DMS153 treated with DMSO at 0.1 percent for 48 hours (cell line): ENCODE results near the gene CLGN.
"Not testable (repeated sequence)": the region's sequence is repeated elsewhere in the genome, so short reads cannot be mapped to it uniquely, and the experiment has no call there.

Source experiments
- DNase-seq: peaks from one replicate; lab custom pipeline; 2025; ENCODE audit not compliant: unreplicated experiment; lab: John Stamatoyannopoulos, UW

Gene CLGN, protein sequence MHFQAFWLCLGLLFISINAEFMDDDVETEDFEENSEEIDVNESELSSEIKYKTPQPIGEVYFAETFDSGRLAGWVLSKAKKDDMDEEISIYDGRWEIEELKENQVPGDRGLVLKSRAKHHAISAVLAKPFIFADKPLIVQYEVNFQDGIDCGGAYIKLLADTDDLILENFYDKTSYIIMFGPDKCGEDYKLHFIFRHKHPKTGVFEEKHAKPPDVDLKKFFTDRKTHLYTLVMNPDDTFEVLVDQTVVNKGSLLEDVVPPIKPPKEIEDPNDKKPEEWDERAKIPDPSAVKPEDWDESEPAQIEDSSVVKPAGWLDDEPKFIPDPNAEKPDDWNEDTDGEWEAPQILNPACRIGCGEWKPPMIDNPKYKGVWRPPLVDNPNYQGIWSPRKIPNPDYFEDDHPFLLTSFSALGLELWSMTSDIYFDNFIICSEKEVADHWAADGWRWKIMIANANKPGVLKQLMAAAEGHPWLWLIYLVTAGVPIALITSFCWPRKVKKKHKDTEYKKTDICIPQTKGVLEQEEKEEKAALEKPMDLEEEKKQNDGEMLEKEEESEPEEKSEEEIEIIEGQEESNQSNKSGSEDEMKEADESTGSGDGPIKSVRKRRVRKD

DNA sequence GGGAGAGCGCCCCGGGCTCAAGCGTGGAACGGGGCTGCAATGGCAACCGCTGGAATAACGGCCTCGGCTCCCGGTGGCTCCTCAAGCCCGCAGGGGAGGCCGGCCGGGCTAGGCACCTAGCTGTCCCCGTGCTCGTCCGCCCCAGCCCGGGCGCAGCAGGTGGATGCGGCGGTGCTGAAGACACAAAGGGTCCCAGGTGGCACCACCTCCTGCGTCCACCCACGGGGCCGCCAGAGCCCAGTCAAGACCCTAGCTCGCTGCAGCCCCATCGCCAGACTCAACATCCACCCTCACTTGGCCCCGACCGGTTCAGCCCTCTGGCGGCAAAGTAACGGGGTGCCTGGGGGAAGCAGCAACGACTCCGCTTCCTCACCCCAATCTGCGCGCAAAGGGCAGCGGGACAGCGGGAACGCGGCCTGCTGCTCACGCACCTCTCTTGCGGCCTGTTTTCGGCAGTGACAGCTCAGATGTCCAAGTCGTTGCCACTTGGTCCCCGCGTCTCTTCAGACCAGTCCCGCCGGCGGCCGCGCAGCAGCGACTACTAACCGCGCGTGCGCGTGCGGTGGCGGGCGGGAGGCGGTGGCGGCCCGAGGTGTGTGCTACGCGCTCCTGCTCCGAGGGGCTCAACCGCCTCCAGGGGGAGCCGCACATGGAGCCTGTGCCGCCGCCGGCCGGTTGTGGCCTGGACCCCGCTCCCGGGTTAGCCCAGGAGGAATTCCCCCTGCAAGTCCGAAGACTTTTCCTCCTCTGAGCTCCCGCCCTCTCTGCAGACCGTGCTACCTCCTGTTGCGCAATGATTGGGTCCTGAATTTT is at the start of gene CLGN:
Gene CLGN, minus strand, starts transcription at position 543 of the 813 bp plus-strand sequence. CDS start 14,570 bp downstream, outside the sequence.
- DNase-seq, result peak; percentile 63

DNA sequence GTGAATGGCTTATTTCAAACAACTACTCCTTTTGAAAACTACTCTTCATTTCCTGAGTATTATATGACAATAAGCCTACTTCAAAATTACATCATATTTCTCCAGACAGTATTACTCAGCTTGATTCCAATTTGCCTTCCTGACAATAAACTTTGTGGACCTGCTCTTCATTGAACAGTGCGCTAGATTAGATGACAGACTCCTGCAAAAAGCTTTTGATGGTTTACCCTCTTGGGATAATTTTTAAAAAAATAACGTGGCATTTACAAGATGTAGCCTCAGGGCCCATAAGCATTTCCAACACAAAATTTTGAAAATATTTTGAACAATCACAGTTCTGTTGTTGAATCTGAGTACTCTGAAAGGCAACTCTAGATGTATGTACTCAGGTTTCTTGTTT is 44.7 kb upstream of the CLGN start:
- DNase-seq, result no peak

DNA sequence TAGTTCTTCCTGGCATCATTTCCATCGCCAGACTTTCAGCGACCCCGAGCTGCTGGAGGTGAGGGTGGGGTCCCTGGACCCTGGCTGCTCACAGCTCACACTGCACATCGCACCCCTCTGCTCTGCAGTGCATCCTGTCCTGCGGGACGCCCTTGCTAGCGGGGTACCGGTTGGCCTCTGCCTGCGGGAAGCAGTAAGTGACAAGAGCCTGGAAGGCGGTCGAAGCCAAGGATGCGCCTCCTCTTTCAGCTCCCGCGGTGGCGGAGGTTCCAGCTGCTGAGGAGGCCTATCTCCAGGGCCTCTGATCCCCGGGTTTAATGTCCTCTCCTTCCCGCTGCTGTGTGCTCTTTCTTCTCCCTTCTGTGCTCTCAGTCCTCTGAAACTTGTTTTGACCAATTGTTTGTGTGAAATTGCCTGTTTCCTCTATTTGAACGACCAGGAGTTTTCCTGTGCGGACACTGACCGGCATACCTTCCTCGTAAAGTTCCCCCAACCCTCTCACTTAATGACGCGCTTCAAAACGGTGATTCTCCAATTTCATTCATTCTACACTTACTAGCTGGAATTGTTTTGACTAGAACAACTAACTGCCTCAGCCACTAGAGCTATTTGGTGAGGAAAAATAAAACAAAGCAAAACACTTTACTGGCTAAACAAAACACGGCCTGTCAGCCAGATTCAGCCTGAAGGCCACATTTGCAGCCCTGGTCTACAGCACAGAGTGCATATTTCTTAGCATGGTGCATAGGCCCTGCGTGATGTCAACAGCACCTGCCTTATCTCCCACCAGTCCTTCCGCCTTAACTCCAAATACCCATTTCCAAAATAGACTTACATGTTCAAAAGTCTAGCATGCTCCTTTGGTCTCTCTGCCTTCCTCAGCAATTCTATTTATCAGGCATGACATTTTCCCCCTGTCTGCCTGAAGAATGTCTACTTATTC is 42.6 kb upstream of the CLGN start:
- DNase-seq, result no peak

DNA sequence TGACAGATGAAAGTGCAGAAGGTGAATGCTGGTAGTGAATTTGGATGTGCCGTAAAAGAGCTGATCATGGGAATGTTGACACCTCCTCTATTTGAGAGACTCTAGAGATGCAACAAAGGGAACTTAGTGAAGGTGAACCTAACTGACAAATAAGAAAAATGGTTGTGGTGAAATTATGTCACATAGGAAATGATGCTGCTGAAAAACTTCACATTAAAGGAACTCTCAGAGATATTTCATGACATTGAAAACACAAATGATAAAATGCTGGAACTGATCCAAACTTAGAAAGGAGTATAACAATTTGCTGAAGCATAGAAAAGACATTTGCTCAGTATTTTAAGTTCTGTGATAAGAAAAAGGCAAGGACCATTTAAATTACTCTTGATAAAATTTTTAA is 38.7 kb upstream of the CLGN start:
- no peak for DNase-seq

DNA sequence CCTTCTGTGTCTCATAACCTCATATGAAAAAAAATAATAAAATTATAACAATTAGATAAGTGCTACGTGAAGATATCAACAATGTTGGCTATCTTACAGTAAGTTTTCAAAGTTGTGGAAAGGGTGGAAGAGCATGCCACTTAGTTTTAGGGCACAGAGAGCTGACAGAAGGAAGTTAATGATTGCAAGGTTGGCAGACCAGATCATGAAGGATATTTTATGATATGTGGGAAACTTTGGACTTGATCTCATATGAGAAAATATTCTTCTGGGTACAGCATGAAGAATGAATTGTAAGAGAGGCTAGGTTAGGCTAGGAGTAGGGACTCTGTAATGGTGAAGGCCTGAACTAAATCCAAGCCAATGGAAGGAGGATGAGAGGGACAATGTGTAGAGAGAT is 36.2 kb upstream of the CLGN start:
- DNase-seq, result no peak

DNA sequence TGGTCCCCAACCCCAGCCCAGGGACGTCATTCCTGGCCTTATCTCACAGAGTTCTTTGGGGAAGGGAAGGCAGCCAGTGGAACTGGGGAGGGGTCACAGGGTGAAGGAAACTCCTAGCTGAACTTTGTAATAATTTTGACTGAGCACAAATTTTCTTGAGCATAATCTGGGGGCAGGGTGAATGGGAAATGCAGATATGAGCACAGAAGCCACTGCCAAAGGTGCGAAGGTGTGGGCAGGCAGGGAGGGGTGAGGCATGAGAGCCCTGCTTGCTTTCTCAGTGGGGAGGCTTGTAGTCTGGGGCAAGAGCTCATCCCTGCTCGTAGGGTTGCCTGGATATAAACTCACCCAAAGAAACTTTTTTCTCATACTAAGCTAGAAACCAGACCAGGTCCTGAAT is 35.7 kb upstream of the CLGN start:
- DNase-seq, result no peak

DNA sequence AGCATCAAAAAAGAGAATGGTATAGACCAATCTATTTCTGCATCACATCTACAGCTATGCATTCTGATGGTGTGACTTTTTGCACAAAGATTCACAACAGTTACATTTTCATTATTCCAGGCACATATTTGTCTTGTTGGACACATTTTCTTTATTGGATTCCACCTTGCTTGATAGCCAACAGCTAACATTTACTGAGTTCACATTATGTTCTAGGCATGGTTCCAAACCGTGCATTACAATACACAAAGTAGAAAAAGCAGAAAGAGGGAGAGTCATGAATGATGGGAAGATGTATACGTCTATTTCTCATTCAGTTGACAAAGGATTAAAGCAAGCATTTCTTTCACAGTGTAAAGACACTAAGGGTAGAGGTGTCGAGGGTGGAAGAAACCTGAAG is 22.9 kb upstream of the CLGN start:
- DNase-seq, result no peak

DNA sequence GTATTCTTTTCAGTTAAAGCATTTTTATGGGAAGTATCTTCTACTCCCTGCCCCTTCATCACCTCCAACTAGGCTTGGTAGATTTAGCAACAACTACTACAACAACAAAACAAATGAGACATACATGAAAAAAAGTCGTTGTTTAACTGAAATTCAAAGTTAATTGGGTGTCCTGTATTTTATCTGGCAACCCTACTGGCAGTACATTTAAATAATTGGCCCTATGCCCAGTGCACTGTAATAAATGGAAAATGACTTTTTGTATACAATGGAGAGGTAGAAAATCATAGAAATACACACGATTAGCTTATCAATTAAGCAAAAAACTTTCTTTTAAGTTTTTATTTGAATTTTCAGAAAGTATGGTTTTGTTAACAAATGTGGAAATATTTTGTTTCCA is 21.4 kb upstream of the CLGN start:
- DNase-seq, result peak; percentile 11

DNA sequence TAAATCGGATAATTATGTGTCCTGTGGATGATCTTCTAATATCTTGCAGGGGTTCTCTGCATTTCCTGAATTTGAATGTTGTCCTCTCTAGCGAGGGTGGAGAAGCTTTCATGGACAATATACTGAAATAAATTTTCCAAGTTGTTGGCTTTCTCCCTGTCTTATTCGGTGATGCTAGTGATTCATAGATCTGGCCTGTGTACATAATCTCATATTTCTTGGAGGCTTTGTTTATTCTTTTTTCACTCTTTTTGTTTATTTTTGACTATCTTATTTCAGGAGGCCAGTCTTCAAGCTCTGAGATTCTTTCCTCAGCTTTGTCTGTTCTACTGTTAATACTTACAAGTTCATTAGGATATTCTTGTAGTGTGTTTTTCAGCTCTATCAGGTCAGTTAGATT is 20.7 kb upstream of the CLGN start:
- no peak for DNase-seq

DNA sequence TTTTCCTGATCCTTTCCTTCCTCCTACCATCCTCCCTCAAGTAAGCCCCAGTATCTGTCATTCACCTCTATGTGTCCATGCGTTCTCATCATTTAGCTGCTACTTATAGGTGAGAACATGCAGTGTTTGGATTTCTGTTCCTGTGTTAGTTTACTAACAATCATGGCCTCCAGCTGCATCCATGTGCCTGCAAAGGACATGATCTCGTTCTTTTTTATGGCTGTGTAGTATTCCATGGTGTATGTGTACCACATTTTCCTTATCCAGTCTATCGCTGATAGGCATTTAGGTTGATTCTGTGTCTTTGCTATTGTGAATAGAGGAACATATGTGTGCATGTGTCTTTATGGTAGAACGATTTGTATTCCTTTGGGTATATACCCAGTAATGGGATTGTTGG is 16.9 kb upstream of the CLGN start:
- DNase-seq, result not testable (repeated sequence)

DNA sequence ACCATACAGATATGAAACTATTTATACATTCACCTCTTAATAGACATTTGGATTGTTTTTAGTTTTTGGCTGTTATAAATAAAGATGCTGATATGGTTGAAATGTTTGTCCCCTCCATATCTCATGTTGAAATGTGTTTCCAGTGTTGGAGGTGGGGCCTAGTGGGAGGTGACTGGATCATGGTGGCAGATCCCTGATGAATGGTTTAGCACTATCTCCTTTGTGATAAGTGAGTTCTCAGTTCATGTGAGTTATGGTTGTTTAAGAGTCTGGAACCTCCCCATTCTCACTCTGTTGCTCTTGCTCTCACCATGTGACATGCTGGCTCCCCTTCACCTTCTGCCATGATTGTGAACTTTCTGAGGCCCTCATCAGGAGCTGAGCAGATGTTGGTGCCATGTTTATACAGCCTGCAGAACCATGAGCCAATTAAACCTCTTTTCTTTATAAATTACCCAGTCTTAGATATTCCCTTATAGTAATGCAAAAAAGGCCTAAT is 12.2 kb upstream of the CLGN start:
- DNase-seq, result no peak

DNA sequence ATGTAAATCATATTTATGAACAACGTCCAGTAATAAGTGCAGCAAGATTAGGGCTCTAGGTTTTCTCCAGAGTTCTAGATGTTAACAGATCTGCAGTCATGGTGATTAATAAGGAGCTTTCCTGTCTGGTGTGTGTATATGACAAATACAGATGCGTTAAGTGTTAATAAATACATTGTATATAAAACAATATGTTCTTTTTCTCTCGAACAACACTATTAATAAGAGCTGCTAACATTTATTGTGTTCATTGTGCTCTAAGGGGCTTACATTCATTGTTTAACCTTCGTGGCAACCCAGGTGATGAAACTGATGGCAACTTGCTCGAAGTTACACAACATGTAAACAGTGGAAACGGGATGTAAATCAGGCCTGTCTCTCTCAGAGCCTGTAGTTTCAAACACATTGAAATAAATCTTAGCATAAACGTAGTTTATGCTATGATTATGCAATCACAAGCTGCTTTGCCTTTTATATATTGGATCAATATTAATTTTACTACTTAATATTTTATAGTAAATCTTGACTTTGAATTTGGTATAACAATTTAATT is 547 bp upstream of the CLGN start:
- DNase-seq, result peak; percentile 57

DNA sequence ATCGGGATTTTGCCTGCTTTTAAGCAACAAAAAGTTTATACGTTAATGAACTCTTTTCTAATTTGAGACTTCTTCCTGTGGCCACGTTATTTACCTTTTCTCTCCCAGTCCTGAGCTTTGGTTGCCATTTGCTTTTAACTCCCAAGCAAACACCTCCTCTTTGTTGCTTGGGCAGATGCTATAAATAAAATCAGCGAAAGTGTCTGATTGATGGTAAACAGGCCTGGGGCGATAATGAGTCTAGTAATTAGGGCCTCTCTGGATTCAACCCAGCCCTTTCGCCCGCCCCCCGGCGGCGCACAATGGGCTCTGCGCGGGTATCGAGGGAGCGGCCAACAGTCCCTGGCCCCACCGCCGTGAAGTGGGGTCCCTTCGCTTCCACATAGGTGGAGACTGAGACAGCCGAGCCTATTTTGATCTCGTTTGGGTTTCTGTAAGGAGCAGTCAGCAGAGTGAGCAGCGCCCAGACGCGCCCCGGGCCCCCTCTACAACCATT is 790 bp downstream of the CLGN start:
- DNase-seq, result no peak

DNA sequence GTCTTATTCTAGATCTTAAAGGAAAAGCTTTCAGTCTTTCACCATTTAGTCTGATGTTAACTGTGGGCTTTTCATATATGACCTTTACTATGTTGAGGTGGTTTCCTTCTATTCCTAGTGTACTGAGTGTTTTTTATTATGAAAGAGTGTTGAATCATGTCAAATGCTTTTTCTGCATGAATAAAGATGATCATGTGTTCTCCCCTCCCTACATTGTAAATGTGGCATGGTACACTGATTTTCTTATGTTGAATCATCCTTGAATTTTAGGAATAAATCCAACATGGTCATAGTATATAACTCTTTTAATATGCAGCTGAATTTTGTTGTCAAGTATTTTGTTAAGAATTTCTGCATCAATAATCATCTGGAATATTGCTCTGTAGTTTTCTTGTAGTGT is 4.3 kb downstream of the CLGN start:
- DNase-seq, result no peak

DNA sequence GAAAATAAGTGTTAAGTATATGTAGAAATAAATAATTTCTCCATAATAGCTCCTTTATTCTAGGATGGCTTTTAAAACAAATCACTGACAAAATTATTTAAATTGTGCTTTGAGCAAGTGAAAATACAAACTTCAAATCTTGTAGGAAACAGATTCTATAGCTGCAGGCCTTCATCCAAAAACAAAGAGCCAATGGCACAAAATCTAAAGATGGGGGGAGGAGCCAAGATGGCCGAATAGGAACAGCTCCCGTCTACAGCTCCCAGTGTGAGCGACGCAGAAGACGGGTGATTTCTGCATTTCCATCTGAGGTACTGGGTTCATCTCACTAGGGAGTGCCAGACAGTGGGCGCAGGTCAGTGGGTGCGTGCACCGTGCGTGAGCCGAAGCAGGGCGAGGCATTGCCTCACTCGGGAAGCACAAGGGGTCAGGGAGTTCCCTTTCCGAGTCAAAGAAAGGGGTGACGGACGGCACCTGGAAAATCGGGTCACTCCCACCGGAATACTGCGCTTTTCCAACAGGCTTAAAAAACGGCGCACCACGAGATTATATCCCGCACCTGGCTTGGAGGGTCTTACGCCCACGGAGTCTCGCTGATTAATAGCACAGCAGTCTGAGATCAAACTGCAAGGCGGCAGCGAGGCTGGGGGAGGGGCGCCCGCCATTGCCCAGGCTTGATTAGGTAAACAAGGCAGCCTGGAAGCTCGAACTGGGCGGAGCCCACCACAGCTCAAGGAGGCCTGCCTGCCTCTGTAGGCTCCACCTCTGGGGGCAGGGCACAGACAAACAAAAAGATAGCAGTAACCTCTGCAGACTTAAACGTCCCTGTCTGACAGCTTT is 14.1 kb downstream of the CLGN start:
- DNase-seq, result not testable (repeated sequence)

DNA sequence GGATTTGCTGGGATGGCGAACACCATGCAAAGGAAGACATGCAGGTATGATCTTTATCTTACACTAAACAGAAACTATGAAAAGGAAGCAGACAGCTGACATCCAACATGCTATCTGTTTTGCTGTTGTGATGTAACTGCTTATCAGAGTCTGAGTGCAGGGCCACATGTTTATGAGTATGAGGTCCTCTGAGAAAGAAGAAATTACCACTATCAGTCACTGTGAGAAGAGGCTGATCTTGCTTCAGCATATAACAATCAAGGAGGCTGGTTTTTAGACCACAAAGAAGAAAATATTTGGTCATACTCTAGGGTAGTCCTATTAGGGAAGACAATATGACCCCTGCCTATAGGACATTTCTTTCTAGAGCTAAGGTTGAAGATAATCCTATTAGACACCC is 18.5 kb downstream of the CLGN start:
- no peak for DNase-seq

DNA sequence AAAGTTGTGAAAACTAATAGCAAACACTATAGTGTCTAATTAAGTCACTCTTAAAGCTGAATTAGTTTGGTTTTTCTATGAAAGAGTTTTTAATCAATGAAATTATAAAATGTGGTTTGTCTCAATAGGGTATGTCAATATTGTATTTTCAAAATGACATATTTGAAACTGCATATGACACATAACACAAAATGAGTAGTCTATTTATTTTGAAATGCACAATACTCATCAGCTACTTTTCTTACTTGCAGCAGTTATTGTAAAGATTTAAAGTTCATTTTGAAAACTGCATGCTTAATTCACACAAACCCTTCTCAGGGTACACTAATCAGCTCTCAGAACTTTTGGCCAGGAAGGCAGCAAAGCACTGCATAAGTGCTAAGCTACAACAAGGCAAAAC is 21.2 kb downstream of the CLGN start:
- no peak for DNase-seq

DNA sequence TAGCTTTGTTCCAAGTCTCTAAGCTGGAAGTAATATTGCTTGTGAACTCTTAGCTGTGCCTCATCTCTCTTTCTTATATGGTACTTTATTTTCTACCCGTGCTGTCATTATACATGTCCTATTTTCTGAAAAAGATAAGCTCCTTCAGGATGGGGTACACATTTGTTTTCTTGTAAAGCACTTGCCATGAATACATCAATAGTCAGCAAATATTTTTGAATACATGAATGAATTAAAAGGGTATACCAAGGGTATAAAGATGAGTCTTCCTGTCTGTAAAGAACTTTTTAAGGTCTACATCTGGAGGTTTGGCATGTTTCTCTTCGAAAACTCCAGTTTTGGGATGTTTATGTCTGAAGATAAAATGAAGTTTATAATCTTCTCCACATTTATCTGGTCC is 27.3 kb downstream of the CLGN start:
- DNase-seq, result no peak

DNA sequence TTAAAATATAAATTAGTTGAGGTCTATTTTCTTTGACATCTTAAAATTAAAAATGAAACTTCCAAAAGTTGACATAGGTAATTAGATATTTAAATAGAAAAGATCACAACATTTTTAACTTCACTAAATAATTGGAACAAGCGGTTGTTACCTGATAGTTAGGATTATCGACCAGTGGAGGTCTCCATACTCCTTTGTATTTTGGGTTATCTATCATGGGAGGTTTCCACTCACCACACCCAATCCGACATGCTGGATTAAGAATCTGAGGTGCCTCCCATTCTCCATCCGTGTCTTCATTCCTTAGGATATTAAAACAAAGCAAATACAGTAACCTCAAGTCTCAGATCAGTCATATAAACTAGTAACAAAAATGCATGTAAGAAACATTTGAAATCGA is 31.8 kb downstream of the CLGN start:
- no peak for DNase-seq
